ENCODE data around the gene REV3L.
"Not testable (repeated sequence)": the region's sequence is repeated elsewhere in the genome, so short reads cannot be mapped to it uniquely, and the experiment has no call there.

REV3L gene

DNA sequence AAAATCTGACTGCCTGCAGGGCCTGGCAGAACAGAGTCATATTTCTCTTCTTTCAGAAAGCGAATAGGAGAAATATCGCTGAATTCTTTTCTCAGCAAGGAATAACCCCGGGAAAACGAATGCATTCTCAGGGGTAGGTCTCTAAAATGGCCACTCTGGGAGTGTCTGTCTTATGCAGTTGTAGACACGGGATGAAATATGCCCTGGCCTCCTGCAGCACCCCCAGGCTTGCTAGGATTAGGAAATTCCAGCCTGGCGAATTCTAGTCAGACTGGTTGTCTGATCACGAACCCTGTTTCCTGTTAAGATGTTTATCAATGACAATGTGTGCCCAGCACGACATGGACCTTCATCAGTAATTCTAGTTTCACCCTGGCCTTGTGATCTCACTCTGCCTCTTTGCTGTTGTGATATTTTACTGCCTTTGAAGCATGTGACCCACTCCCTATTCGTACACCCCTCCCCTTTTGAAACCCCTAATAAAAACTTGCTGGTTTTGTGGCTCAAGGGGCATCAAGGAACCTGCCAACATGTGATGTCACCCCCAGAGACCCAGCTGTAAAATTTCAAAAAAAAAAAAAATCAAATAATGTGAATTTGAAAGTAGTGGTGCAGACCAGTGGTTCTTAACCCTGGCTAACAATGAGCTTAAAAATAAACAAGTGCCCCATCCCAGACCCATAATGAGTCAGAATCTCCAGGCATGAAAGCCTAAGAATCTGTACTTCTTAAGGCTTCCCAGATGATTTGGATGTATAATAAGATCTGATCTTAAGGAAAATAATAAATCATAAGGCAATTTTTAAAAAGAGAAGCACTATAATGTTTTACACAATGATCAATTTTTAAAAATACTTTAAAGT, 181.8 kb downstream of the REV3L start:
- DNase-seq (ENCODE audit: low read depth) = not testable (repeated sequence)

DNA sequence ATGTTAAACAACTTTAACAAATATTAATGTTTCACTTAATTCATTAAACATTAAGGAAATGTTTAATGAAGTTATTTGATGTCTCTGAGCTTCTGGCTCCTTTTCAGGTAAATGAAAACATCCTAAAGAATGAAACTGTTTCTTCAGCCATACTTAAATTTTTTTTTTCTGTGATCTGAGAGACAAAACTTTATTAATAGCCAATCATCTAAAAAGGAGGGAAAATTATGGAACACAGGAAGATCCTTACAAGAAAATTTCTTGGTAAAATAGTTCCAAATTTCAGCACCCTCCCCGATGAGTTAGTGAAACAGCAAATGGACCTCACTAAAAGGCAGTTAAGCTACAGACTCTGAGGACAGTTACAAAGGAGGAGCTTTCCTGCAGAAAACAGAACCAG, 185.2 kb downstream of the REV3L start:
- DNase-seq (ENCODE audit: low read depth) = no peak

DNA sequence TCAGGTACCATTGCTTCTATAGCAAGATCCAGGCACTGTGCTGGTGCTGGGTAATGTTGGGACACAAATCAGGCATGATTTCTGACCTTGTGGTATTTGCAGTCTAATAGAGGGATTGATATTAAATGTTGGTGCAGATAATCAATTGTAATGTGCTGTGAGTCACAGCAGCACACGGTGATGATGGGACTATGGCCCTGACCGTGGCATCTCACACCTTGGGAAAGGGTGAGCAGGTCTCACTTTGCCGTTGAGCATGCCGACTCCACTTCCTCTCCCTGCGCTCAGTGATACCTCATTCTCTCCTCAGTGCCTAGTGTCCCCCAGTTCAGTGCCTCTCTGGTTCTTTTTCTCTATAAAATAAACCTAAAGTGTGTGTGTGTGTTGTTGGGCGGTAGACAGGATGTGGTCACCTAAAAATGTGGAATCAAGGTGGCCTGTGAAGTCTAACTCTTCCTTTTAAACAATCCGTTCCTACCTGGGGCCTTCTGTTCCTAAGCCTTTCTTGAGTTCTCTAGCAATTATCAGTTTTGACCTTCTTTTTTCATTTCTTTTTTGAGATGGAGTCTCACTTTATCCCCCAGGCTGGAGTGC, 188.5 kb downstream of the REV3L start:
- DNase-seq (ENCODE audit: low read depth) = no peak

DNA sequence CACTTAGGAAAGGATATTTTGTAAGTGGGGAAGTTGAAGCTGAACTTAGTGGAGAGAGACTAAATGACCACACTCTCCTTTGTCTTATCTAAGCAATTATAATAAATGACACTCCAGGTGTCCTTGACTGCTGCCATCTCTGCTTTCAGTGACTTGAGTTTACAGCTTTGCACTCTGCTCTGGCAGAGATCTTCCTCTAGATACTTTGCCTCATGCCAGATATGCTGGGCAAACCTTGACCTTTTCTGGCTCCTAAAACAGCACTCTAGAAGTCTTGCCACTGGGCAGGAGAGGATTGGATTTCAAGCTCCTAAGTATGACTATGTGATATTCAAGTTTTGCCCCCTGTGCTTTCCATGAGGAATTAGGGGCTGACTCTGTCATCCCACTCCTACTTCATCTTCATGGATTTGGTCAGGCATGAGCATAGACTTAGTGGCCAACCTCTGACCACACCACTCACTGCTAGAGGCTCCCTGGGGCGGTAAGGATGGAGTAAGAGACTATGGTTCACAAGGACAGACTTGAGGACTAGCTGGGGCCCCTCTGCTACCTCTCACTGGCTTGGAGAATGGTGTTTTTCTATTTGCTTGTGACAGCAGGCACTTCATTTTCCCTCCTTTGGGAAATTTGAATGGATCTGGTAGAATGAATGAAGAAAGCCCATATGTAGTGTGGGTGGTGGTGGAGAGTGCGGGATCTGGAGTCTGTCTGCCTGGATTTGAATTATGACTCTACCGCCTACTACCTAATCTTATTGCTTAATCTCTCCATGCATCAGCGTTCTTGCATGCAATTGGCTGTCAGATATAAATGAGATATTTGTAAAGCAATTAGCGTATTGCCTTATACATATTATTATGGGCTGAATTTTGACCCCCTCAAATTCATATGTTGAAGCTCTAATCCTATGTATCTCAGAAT, 191.4 kb downstream of the REV3L start:
- DNase-seq (ENCODE audit: low read depth) = no peak

DNA sequence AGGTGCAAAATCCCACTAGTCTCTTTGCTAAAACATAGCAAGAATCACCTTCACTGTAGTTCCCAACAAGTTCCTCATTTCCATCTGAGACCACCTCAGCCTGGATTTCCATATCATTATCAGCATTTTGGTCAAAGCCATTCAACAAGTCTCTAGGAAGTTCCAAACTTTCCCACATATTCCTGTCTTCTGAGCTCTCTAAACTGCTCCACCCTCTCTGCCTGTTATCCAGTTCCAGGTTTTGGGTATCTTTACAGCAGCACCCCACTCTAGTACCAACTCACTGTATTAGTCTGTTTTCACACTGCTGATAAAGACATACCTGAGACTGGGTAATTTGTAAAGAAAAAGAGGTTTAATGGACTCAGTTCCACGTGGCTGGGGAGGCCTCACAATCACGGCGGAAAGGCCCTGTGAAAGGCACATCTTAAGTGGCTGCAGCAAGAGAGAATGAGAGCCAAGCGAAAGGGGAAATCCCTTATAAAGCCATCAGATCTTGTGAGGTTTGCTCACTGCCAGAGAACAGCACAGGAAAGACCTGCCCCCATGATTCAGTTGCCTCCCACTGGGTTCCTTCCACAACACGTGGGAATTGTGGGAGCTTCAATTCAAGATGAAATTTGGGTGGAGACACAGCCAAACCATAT, 192.2 kb downstream of the REV3L start:
- not testable (repeated sequence) for DNase-seq (ENCODE audit: low read depth)

DNA sequence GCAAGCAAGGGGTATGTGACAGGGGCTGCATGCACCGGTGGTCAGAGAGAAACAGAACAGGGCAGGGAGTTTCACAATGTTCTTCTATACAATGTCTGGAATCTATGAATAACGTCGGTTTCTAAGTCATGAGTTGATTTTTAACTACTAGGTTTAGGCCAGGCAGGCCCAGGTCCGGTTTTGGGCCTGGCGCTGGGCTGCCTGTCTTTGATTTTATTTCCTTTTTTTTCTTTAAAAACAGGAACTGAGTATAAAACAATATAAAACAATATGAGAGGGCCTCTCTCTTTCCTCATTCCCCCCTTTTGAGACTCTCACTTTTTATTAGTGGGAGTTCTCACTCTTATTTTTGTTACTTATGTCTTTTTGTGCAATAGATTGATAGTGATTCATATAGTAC, 198.7 kb downstream of the REV3L start:
- not testable (repeated sequence) for DNase-seq (ENCODE audit: low read depth)

DNA sequence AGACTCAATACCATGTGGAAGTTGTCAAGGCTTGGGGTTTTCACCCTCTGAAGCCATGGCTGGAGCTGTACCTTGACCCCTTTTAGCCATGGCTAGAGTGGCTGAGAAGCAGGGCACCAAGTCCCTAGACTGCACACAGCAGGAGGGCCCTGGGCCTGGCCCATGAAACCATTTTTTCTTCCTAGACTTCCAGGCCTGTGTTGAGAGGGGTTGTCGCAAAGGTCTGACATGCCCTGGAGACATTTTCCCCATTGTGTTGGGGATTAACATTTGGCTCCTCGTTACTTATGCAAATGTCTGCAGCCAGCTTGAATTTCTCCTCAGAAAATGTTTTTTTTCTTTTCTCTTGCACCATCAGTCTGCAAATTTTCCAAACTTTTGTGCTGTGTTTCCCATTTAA, 199.3 kb downstream of the REV3L start:
- no peak for DNase-seq (ENCODE audit: low read depth)

DNA sequence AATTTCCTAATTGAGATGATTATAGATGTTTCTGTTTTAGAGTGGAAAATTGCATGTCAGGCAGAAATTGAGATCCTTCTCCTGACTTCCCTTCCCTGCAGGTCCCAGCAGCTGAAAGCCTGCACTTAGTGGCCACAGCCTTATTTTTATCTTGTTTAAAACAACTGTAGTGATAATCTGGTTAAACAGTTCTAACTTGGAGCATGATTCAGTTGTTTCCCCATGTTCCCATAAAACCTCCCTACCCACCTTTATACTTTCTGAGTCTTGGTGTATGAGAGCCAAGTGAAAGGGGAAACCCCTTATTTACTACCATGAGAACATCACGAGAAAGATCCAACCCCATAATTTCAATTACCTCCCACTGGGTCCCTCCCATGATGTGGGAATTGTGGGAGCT, 200.5 kb downstream of the REV3L start:
- no peak for DNase-seq (ENCODE audit: low read depth)

DNA sequence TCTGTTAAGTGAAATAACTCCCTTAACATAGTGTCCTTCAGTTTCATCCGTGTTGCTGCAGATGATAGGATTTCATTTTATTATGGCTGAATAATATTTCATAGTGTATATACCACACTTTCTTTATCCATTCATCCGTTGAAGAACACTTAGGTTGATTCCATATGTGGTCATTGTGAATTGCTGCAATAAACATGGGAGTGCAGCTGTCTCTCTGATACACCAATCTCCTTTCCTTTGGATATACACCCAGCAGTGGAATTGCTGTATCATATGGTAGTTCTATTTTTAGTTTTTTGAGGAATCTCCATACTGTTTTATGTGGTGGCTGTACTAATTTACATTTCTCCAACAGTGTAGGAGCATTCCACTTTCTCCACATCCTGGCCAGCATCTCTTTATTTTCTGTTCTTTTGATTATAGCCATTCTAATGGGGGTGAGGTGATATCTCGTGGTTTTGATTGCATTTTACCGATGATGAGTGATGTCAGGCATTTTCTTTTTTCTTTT, 202.5 kb downstream of the REV3L start:
- DNase-seq (ENCODE audit: low read depth) = no peak

DNA sequence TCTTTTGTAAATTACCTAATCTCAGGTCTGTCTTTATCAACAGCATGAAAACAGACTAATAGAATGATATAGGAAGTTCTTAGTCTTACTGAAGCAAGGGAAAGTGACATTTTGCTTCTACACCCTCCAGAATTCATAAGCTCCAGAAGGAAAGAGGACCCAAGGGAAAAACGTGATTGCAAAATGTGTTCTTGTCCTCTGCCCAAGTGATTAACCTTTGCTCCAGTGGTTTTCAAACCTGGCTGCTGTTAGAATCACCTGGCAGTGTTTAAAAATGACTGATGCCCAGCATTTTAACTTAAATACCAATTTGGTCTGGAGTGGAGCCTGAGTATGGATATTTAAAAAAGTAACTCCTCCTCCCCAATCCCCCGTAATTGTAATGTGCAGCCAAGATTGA, 204.3 kb downstream of the REV3L start:
- DNase-seq (ENCODE audit: low read depth) = no peak

DNA sequence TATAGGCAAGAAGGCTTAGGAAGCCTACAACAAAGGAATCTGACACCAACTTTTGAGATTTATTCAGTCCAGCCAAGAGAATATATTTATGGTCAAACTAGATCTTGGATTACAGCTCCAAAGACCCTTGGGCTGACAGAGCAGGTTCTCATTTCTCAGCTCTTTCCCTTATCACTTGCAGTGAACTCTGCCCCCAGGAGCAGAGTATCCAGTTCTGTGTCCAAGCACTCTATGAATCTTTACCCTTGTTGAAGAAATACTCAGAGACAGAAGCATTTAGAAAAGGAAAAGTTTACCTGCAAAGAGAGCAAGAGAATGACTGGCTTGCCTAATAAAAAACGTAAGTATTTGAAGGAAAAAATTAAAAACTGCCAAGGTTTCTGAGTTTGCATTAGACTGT, 205.2 kb downstream of the REV3L start:
- DNase-seq (ENCODE audit: low read depth) = no peak

DNA sequence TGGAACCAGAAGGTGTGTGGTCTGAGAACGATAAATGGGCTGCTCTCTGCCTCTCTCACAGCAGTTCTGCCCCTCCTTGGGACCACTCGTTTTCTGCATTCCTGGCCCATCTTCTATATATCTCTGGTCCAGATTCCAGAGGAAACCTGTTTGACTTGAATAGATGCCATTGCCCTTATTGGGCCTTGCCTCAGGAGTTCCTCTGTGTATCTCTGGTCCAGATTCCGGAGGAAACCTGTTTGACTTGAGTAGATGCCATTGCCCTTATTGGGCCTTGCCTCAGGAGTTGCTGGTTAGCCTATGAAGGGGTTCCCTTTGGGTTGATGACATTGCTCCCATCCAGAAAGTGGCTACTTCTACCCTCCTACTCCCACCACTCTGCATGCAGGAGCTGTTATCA, 206.3 kb downstream of the REV3L start:
- DNase-seq (ENCODE audit: low read depth) = no peak

DNA sequence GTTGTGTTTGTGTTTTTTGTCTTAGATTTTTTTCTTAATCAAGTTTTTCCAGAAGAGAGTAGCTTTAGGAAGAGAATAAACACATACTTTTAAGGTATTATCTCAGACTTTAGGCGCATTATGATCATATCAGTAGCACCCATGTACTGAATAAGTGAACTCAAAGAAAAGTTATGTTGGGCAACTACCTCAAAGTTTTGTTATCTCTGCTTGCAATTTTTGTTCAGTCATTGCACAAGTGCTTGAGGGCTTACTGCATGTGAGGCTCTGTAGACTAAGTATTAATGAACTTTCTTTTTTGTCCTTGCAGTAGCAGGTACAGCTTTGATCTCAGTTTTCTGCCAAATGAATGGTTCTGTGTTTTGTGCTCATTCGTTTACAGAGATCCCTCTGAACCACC, 206.7 kb downstream of the REV3L start:
- DNase-seq (ENCODE audit: low read depth) = no peak

DNA sequence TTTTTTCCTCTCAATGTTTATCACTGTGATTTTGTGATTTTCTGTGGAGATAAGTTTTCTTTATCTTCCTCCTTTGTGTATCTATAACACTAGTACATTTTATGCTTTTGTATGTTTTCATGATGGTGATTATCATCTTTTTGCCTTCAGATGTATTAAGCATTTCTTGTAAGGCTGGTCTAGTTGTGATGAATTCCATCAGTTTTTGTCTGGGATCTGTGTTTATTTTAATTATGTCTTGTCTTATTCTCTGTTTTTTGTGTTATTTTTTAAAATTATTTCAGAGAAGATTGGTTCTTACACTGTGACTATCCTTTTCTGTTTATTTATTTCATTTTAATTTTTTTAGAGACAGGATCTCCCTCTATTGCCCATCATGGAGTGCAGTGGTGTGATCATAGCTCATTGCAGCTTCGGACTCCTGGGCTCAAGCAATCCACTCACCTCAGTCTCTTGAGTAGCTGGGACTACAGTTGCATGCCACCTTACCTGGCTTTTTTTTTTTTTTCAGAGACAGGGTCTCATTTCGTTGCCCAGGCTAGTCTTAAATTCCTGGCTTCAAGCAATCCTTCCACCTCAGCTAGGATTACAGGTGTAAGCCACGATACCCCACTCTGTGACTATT, 208.3 kb downstream of the REV3L start:
- DNase-seq (ENCODE audit: low read depth) = no peak

DNA sequence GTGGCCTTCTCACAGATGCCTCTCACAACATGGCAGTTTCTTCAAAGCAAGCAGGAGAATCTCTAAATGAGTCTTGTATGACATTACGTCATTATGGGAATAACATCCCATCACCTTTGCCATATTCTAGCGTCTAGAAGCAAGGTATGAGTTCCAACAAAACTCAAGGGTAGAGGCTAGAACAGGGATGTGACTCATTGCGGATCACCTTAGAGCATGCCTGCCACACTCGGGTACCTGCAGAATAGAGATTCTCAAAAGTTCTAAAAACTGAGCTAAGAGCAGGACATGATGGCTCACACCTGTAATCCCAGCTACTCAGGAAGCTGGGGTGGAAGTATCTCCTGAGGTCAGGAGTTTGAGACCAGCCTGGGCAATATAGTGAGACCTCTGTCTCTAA, 212.9 kb downstream of the REV3L start:
- no peak for DNase-seq (ENCODE audit: low read depth)

DNA sequence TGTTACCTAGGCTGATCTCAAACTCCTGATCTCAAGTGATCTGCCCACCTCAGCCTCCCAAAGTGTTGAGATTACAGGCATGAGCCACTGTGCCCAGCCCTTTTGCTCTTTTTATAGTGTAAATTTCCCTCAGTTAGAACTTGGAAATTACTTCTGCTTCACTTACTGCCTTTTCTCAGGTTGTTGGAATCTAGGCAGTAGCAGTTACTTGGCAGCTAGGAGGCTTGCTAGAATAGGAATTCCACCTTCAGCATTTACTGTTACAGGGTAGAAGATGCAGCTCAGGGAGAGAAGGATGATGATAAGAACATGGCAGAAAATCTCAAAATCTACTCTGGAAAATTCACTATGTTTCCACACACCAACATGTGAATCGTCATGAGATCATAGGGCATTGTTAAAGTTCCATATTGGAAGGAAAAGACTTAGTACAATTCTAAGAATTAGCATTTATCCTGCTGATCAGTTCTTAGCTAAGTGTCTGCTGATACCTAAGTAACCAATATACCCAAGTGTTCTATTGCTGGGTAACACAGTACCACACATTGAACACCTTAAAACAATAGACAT, 213.5 kb downstream of the REV3L start:
- DNase-seq (ENCODE audit: low read depth) = no peak

DNA sequence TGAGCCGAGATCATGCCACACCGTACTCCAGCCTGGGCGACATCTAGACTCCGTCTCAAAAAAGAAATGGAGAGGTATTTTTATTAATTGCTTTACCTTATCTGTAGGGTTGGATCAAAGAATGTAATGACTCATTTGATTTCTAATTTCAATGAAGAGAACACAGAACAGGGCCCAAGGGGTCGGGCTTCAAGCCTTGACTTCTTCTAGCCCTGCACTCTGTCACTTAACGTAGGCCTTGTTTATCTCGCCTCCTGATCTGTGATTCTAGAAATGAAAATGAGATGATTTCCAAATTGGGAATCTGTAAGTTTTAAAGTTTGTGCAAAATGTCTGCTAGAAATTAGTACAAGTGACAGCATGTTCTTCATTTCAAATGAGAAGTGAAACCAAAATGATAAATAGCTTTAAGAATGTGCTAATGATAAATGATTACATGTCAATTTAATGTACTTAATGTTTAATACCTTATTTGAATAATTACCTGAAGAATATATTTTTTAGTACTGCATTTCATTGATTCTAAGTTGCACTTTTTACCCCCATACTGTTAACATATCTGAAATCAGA, 215.2 kb downstream of the REV3L start:
- no peak for DNase-seq (ENCODE audit: low read depth)

DNA sequence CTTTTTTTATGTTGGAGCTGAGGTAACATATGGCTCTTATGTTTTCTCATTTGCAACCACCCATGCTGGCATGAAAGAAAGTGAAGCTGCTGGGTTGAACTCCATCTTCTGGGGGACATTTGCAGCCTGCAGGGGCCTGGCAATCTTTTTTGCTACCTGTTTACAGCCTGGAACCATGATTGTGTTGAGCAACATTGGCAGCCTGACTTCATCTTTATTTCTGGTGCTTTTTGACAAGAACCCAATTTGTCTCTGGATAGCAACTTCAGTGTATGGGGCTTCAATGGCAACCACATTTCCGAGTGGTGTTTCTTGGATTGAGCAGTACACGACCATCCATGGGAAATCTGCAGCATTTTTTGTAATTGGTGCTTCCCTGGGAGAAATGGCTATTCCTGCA, 216.7 kb downstream of the REV3L start:
- DNase-seq (ENCODE audit: low read depth) = no peak

DNA sequence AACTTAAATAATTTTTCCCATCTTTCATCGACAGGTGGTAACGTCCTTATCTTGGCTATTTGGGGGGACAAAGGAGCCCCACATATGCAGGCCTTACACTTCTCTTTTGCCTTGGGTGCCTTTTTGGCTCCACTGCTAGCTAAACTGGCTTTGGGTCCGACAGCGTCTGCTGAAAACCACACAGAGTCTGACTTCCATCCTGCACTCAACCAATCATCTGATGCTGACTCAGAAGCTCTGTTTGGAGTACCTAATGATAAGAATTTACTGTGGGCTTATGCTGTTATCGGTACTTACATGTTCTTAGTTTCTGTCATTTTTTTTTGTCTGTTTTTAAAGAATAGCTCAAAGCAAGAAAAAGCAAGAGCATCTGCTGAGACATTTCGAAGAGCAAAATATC, 217.2 kb downstream of the REV3L start:
- DNase-seq (ENCODE audit: low read depth) = no peak

DNA sequence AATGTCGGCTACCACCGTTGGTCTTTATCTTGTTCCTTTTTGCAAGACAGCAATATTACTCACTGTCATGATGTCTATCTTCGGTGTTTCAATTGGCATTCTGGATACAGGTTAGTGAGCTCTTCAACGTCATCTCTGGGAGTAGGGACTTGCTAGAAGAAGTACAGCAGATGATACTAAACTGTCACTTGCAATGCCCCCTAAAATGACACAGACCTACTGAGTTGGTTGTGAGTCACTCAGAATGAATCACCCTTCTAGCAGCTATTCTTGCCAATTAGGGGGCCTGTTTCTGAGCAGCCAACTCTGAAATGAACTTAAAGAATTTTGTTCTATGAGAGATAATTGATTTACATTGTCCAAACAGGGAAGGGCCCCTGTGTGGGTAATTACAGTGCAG, 219.2 kb downstream of the REV3L start:
- no peak for DNase-seq (ENCODE audit: low read depth)

All from stimulated activated CD8-positive, alpha-beta memory T cell treated with anti-CD3 and anti-CD28 coated beads, Interleukin-15, amount 100 ng/mL, for 24 hours (primary cell).